Gastroesophageal sphincter (tissue), 4 donors: ENCODE measurements around the gene SATB2. TPM values are rescaled to one million over a fixed set of nuclear protein-coding genes. Genes with fewer than 3 reads are reported as not detected.

Source experiments
- ATAC-seq: fragments of 150-250 bp; one replicate; pipeline ENCODE4 v1.9.1; 2016; ENCODE audit warnings: mild to moderate bottlenecking, moderate library complexity
- H3K27ac ChIP-seq, 4 donors: fragments of 200-600 bp; sonication (generic) in 3 of 4; 1 replicate in 3 of 4; 2 replicates in 1 of 4; pipeline ENCODE4 v1.5.1; 2016 to 2019
- H3K27me3 ChIP-seq: fragments of 200-600 bp; sonication (generic); one replicate; pipeline ENCODE4 v1.5.1; 2019
- H3K36me3 ChIP-seq, 2 donors: fragments of 200-600 bp; sonication (generic); one replicate each; pipeline ENCODE4 v1.5.1; 2019; ENCODE audit warnings: control low read depth in 1 of 2
- H3K4me1 ChIP-seq, 3 donors: fragments of 200-600 bp; sonication (generic); 1 replicate in 2 of 3; 2 replicates in 1 of 3; pipeline ENCODE4 v1.5.1; 2016 to 2019; ENCODE audit warnings: control low read depth in 2 of 3
- H3K4me3 ChIP-seq, 2 donors: fragments of 200-600 bp; sonication (generic); one replicate each; pipeline ENCODE4 v1.5.1; 2019; ENCODE audit warnings: mild to moderate bottlenecking in 1 of 2, moderate library complexity in 1 of 2
- H3K9me3 ChIP-seq, 3 donors: fragments of 200-600 bp; sonication (generic); one replicate each; pipeline ENCODE4 v1.5.1; 2017 to 2019; ENCODE audit warnings: control low read depth in 2 of 3
- EP300 ChIP-seq: sonication (generic); formaldehyde crosslinking; IDR thresholded peaks from one replicate; pipeline ENCODE4 v1.6.1; 2017; ENCODE audit warnings: antibody characterized with exemption, mild to moderate bottlenecking
- POLR2A ChIP-seq, 2 donors: fragments of 450-650 bp; IDR thresholded peaks; one replicate each; pipeline ENCODE4 v1.6.1; 2017; ENCODE audit warnings: antibody characterized with exemption in 2 of 2, mild to moderate bottlenecking in 2 of 2, moderate library complexity in 1 of 2
- POLR2AphosphoS5 ChIP-seq: sonication (generic); formaldehyde crosslinking; IDR thresholded peaks from one replicate; pipeline ENCODE4 v1.6.1; 2017; ENCODE audit warnings: antibody characterized with exemption
- WGBS, 2 donors: methylation state at CpG; one replicate each; pipeline ENCODE4 v1.1.5; 2018; ENCODE audit warnings: low coverage in 1 of 2; 5-methylcytosine and 5-hydroxymethylcytosine counted together
- total RNA-seq, 4 donors: library from RNA; depleted of rRNA; stranded (reverse); fragments of >200 nt; gene quantifications; one replicate each; pipeline ENCODE4 v1.1.0, GENCODE V29; 2016
- TF ChIP-seq, protein P1 (sequence below), 4 experiments: fragments of 200-600 bp in 2 of 4; fragments of 450-650 bp in 2 of 4; sonication (generic) in 1 of 4; IDR thresholded peaks; one replicate each; pipeline ENCODE4 v1.5.1; 2017 to 2019; ENCODE audit warnings: antibody characterized with exemption in 4 of 4, mild to moderate bottlenecking in 2 of 4, moderate library complexity in 2 of 4

The SATB2 gene
- total RNA-seq, 4 donors from 2014 or later: 2.2 to 6.7 (median 3.4) TPM

- TF ChIP-seq, protein P1, sequence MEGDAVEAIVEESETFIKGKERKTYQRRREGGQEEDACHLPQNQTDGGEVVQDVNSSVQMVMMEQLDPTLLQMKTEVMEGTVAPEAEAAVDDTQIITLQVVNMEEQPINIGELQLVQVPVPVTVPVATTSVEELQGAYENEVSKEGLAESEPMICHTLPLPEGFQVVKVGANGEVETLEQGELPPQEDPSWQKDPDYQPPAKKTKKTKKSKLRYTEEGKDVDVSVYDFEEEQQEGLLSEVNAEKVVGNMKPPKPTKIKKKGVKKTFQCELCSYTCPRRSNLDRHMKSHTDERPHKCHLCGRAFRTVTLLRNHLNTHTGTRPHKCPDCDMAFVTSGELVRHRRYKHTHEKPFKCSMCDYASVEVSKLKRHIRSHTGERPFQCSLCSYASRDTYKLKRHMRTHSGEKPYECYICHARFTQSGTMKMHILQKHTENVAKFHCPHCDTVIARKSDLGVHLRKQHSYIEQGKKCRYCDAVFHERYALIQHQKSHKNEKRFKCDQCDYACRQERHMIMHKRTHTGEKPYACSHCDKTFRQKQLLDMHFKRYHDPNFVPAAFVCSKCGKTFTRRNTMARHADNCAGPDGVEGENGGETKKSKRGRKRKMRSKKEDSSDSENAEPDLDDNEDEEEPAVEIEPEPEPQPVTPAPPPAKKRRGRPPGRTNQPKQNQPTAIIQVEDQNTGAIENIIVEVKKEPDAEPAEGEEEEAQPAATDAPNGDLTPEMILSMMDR (IDR thresholded peaks at IDR 0.05): no peak
- TF ChIP-seq EP300 (no peak), POLR2AphosphoS5 (no peak), POLR2A (IDR thresholded peaks at IDR 0.05) (no peak)
- no peak for ATAC-seq
- H3K27me3 ChIP-seq: no peaks in the 10 kb centered on the region
- H3K4me3 ChIP-seq: no peak overlapping the region
- WGBS, 2 donors: 93 to 100% methylated on average over 2 of the region's 2 CpGs
- H3K9me3 ChIP-seq: no peaks in the 10 kb centered on the region
- no peaks in the 10 kb centered on the region for H3K4me1 ChIP-seq
- H3K27ac ChIP-seq: no peak overlapping the region
- peaks cover 0 to 7% of the 10 kb centered on the region in 2 donors for H3K36me3 ChIP-seq
These were observed 78.6 kb downstream of the SATB2 start for GRCh38 chr2:199378948-199379650.

GRCh38 chr2:199370150-199370780, 87.5 kb downstream of the SATB2 start:
- Histone ChIP-seq H3K27ac (no peak overlapping the region), H3K36me3 (no peaks in the 10 kb centered on the region), H3K4me1 (no peaks in the 10 kb centered on the region), H3K9me3 (no peaks in the 10 kb centered on the region), H3K4me3 (no peak overlapping the region), H3K27me3 (no peaks in the 10 kb centered on the region)
- no peak for TF ChIP-seq POLR2A (IDR thresholded peaks at IDR 0.05)
- WGBS, 2 donors: 46 to 77% methylated on average over 5 to 6 of the region's 6 CpGs
- no peak for ATAC-seq

DNA sequence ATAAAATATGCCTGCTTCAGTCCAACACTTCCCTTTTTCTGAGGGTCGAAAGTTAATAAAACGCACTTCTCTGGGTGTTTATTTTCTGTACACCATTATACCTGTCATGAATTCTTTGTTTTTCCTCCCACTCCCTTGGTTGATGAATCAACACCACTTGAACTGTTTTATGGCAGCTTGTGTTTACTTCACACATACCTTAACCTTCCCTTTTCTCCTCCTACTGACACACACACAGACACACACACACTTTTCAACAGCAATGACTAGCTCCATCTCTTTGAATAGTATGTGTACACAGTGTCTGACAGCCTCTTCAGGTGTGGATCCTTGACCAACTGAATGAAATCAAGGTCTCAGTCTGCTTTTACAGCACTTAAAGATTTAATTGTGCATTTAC, 91.3 kb downstream of the SATB2 start:
- H3K4me1 ChIP-seq: no peaks in the 10 kb centered on the region
- no peak for ATAC-seq
- WGBS, 2 donors: 66 to 70% methylated on average over 2 of the region's 2 CpGs

GRCh38 chr2:199364153-199364552, 93.6 kb downstream of the SATB2 start:
- 63% methylated on average over 3 of the region's 3 CpGs for whole genome bisulfite sequencing, 2 donors
- no peak for ATAC-seq
- Histone ChIP-seq H3K4me1 (no peaks in the 10 kb centered on the region), H3K27ac (no peak overlapping the region), H3K4me3 (no peak overlapping the region), H3K36me3 (no peaks in the 10 kb centered on the region), H3K9me3 (no peaks in the 10 kb centered on the region), H3K27me3 (no peaks in the 10 kb centered on the region)
- TF ChIP-seq POLR2A (IDR thresholded peaks at IDR 0.05): no peak
- no peak for TF ChIP-seq POLR2AphosphoS5
- TF ChIP-seq, protein P1 (IDR thresholded peaks at IDR 0.05): no peak
- no peak for TF ChIP-seq EP300

More for the DNA sequence above, 91.3 kb downstream of the SATB2 start:
- Histone ChIP-seq H3K27me3 (no peaks in the 10 kb centered on the region), H3K9me3 (no peaks in the 10 kb centered on the region), H3K4me3 (no peak overlapping the region), H3K36me3 (no peaks in the 10 kb centered on the region), H3K27ac (no peak overlapping the region)
- no peak for TF ChIP-seq POLR2AphosphoS5
- TF ChIP-seq, protein P1 (IDR thresholded peaks at IDR 0.05): no peak
- no peak for TF ChIP-seq POLR2A (IDR thresholded peaks at IDR 0.05)
- no peak for TF ChIP-seq EP300

GRCh38 chr2:199356412-199356811, 101.3 kb downstream of the SATB2 start:
- no peaks in the 10 kb centered on the region for H3K9me3 ChIP-seq
- no peak for ATAC-seq
- no peak overlapping the region for H3K4me3 ChIP-seq
- H3K36me3 ChIP-seq: no peaks in the 10 kb centered on the region
- WGBS, 2 donors: 24 to 28% methylated on average over 5 of the region's 5 CpGs
- H3K27ac ChIP-seq: no peak overlapping the region
- peaks cover 0 to 7% (median 0%) of the 10 kb centered on the region in 3 donors for H3K4me1 ChIP-seq
- no peaks in the 10 kb centered on the region for H3K27me3 ChIP-seq
- TF ChIP-seq, protein P1 (IDR thresholded peaks at IDR 0.05): no peak
- no peak for TF ChIP-seq EP300
- TF ChIP-seq POLR2AphosphoS5: no peak
- no peak for TF ChIP-seq POLR2A (IDR thresholded peaks at IDR 0.05)
